Stomach smooth muscle (tissue), 2 donors: ENCODE measurements around the gene PLEKHA4.
"Not testable (repeated sequence)": the region's sequence is repeated elsewhere in the genome, so short reads cannot be mapped to it uniquely, and the experiment has no call there.

Experiments
- H3K27ac ChIP-seq: one replicate; pipeline ENCODE4 v1.7.0; 2013; ENCODE audit warnings: mild to moderate bottlenecking, low read length, inconsistent platforms
- H3K27me3 ChIP-seq, 2 donors: one replicate each; pipeline ENCODE4 v1.7.0; 2013; ENCODE audit warnings: low read length in 2 of 2; ENCODE audit not compliant: insufficient read depth in 2 of 2, control insufficient read depth in 1 of 2
- H3K36me3 ChIP-seq, 2 donors: one replicate each; pipeline ENCODE4 v1.7.0; 2013; ENCODE audit warnings: low read length in 2 of 2; ENCODE audit not compliant: control insufficient read depth in 2 of 2, insufficient read depth in 2 of 2
- H3K4me1 ChIP-seq: one replicate; pipeline ENCODE4 v1.7.0; 2013; ENCODE audit warnings: low read length; ENCODE audit not compliant: control insufficient read depth, insufficient read depth
- H3K4me3 ChIP-seq, 2 donors: one replicate each; pipeline ENCODE4 v1.7.0; 2013; ENCODE audit warnings: low read length in 2 of 2
- H3K9ac ChIP-seq, 2 donors: one replicate each; pipeline ENCODE4 v1.7.0; 2013; ENCODE audit warnings: low read length in 2 of 2, mild to moderate bottlenecking in 1 of 2
- H3K9me3 ChIP-seq, 2 donors: one replicate each; pipeline ENCODE4 v1.7.0; 2013; ENCODE audit warnings: low read length in 2 of 2; ENCODE audit not compliant: control insufficient read depth in 2 of 2
- donor health status: healthy.
- donor health status: Pancreatic carcinoma.

PLEKHA4 gene

DNA sequence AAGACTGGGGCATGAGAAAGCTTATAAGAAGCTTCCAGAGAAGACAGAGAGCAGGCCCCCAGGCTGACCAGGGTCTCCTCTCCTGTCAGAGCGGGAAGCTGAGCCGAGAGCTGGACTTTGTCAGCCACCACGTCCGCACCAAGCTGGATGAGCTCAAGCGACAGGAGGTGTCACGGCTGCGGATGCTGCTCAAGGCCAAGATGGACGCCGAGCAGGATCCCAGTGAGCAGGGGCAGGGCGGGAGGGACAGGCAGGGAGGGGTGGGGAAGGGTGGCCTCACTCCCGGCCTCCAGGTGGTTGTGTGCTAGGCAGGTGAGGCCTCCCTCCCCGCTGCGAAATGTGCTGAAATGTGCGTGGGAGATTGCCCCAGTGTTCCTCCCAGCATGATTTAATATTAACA is 37.2 kb upstream of the PLEKHA4 start:
- H3K4me1 ChIP-seq: peaks cover 14% of the 10 kb centered on the region
- no peaks in the 10 kb centered on the region for H3K27me3 ChIP-seq
- H3K9me3 ChIP-seq: no peaks in the 10 kb centered on the region
- H3K9ac ChIP-seq: no peak overlapping the region
- peaks cover 19% of the 10 kb centered on the region in 2 donors for H3K36me3 ChIP-seq
- H3K27ac ChIP-seq: no peak overlapping the region
- H3K4me3 ChIP-seq: no peak overlapping the region

GRCh38 chr19:48903788-48904187 is 35.4 kb upstream of the PLEKHA4 start:
- H3K9me3 ChIP-seq, H3K27ac ChIP-seq, H3K27me3 ChIP-seq, H3K4me3 ChIP-seq, H3K9ac ChIP-seq: not testable (repeated sequence)
- Histone ChIP-seq H3K36me3 (peaks cover 14 to 15% of the 10 kb centered on the region in 2 donors), H3K4me1 (peaks cover 20% of the 10 kb centered on the region)

DNA sequence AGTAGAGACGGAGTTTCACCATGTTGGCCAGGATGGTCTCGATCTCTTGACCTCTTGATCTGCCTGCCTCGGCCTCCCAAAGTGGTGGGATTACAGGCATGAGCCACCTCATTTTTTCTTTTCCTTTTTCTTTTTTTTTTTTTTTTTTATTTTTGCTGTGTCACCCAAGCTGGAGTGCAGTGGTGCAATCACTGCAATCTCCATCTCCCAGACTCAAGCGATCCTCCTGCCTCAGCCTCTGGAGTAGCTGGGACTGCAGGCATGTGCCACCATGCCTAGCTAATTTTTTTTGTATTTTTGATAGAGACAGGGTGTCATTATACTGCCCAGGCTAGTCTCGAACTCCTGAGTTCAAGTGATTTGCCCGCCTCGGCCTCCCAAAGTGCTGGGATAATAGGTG is 33.9 kb upstream of the PLEKHA4 start:
- H3K4me3 ChIP-seq, H3K27me3 ChIP-seq, H3K27ac ChIP-seq, H3K9me3 ChIP-seq, H3K9ac ChIP-seq: not testable (repeated sequence)
- Histone ChIP-seq H3K36me3 (peaks cover 9 to 14% of the 10 kb centered on the region in 2 donors), H3K4me1 (peaks cover 23% of the 10 kb centered on the region)

DNA sequence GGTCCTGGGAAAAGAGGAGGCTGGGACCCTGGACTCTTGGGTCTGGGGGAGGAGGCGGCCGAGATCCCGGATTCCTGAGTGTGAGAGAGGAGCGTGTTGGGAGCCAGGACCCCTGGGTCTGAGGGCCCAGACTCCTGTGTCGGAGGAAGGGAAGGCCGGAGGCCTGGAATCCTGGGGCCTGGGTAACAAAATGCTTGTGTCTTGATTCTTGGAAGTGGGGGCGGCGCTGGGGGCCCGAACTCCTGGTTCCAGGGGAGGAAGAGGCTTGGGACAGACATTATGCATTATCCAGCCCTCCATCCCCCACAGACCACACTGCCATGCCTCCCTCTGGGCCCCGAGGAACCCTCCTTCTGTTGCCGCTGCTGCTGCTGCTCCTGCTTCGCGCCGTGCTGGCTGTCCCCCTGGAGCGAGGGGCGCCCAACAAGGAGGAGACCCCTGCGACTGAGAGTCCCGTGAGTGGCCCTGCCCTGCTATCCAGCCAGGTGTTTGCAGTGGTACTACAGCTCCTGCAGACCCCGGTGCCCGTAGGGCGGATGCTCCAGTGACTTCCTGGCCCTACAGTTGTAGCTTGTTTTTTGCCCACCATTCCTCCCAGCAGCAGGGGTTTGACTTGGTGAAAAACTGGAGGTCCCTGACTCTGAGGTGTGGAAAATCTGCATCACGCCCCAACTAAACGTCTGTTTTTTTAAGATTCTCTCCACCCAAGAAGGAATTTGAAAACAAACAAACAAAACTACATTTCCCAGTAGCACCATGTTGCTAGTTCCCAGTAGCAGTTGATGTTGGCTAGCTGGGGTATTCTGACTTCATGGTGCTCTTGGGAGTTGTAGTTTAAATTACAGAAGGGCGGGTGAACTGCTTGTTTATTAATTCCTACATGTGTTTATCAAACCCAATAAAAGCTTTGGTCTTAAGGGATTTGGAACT is 32.3 kb upstream of the PLEKHA4 start:
- H3K9me3 ChIP-seq: no peaks in the 10 kb centered on the region
- H3K9ac ChIP-seq: peak overlapping the region; percentile 92 to 95
- H3K4me3 ChIP-seq: peak overlapping the region; percentile 95 to 98
- H3K27ac ChIP-seq: peak overlapping the region; percentile 77
- peaks cover 23% of the 10 kb centered on the region for H3K4me1 ChIP-seq
- H3K27me3 ChIP-seq: no peaks in the 10 kb centered on the region
- peaks cover 9 to 12% of the 10 kb centered on the region in 2 donors for H3K36me3 ChIP-seq

GRCh38 chr19:48899781-48900476 is 31.5 kb upstream of the PLEKHA4 start, which contains the start of gene NUCB1:
Gene NUCB1 (plus strand): TSS chr19:48900312. CDS start chr19:48900797, 485 bp downstream.
- Histone ChIP-seq H3K9ac (peak within 1 kb of the TSS; percentile 92 to 95), H3K27ac (peak within 1 kb of the TSS; percentile 77), H3K9me3 (no peaks in the 10 kb centered on the region), H3K27me3 (no peaks in the 10 kb centered on the region), H3K4me3 (peak within 1 kb of the TSS; percentile 95 to 98), H3K36me3 (peaks cover 4 to 7% of the 10 kb centered on the region in 2 donors), H3K4me1 (peaks cover 23% of the 10 kb centered on the region)

DNA sequence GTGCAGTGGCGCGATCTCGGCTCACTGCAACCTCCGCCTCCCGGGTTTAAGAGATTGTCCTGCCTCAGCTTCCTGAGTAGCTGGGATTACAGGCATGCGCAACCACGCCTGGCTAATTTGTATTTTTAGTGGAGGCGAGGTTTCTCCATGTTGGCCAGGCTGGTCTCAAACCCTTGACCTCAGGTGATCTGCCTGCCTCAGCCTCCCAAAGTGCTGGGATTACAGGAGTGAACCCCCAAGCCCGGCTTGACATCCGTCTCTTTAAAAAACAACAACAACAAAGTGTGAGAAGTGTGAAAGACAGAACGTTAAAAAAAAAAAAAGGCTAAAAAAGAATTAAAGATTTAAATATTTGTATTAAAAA is 31.0 kb upstream of the PLEKHA4 start:
- Histone ChIP-seq H3K4me3 (peak overlapping the region in 1 of 2 donors; percentile 98), H3K27ac (peak overlapping the region; percentile 77), H3K9ac (peak overlapping the region in 1 of 2 donors; percentile 58), H3K4me1 (peaks cover 23% of the 10 kb centered on the region)
- not testable (repeated sequence) for H3K36me3 ChIP-seq, H3K27me3 ChIP-seq, H3K9me3 ChIP-seq

- Histone ChIP-seq H3K4me3 (no peak overlapping the region), H3K27ac (peak overlapping the region; percentile 83), H3K4me1 (peaks cover 20% of the 10 kb centered on the region), H3K36me3 (peaks cover 0 to 3% of the 10 kb centered on the region in 2 donors), H3K27me3 (no peaks in the 10 kb centered on the region), H3K9ac (no peak overlapping the region), H3K9me3 (no peaks in the 10 kb centered on the region)
These were observed 28.8 kb upstream of the PLEKHA4 start for GRCh38 chr19:48897181-48897580.

DNA sequence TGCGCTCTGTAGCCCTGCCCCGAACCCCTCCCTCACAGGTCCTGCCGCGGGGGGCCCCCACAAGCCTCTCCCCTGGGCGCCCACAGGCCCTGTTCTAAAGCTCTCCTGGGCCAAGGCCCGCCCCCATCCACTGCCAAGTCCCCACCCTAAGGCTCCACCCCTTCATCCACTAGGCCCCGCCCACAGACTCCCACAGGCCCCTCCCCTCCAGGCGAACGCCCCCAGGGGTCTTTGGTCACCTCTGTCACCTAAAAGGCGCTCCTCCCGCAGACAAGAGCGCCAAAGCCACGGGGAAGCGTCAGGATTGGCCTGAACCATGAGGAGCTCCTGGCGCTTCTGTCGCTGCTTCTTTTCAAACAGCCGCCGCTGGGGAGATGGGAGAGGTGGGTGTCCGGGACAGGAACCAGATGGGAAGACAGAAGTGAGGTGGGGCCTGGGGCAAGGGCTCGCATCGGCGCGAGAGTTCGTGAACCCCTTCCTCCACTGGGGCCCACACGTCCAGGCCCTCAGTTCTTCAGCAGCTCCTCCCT is 27.8 kb upstream of the PLEKHA4 start:
- Histone ChIP-seq H3K27ac (peak overlapping the region; percentile 83), H3K4me1 (peaks cover 15% of the 10 kb centered on the region), H3K4me3 (peak overlapping the region; percentile 21 to 71), H3K36me3 (no peaks in the 10 kb centered on the region), H3K27me3 (no peaks in the 10 kb centered on the region), H3K9me3 (no peaks in the 10 kb centered on the region), H3K9ac (peak overlapping the region; percentile 55 to 75)

- Histone ChIP-seq H3K27ac (no peak overlapping the region), H3K27me3 (no peaks in the 10 kb centered on the region), H3K9ac (no peak overlapping the region), H3K36me3 (no peaks in the 10 kb centered on the region), H3K9me3 (no peaks in the 10 kb centered on the region), H3K4me3 (no peak overlapping the region), H3K4me1 (peaks cover 8% of the 10 kb centered on the region)
These were observed 26.8 kb upstream of the PLEKHA4 start for GRCh38 chr19:48895226-48895625.

DNA sequence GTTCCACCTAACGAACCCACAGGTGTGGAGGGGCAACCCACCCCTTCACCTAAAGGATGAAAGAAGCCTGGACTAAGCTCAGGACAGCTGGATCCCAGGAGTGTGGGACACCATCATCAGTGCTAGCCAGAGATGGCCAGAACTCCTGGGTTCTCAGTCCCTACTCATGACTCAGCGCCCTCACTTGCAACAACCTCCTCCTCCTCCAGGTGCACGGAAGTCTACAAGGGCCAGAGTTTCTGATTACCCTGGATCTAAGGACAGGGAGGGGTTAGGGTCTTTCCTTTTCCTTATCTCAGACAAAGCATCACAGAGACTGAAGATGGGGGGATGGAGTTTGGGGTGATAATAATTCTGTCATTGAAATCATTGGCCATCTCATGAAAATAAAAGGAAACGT is 22.1 kb upstream of the PLEKHA4 start:
- H3K36me3 ChIP-seq: no peaks in the 10 kb centered on the region

More for the DNA sequence above, 22.1 kb upstream of the PLEKHA4 start:
- no peak overlapping the region for H3K9ac ChIP-seq
- H3K4me1 ChIP-seq: no peaks in the 10 kb centered on the region
- no peaks in the 10 kb centered on the region for H3K27me3 ChIP-seq
- H3K9me3 ChIP-seq: no peaks in the 10 kb centered on the region
- H3K27ac ChIP-seq: no peak overlapping the region
- H3K4me3 ChIP-seq: no peak overlapping the region
